Stimulated activated CD8-positive, alpha-beta memory T cell treated with anti-CD3 and anti-CD28 coated beads, Interleukin-4, amount 100 ng/mL, for 24 hours (primary cell): ENCODE measurements around the gene DARS1.
A peak's percentile ranks its signal among the peaks of the same experiment; 100 is the strongest.

Experiments
- DNase-seq: peaks from one replicate; pipeline ENCODE4 v3.0.0-alpha.2; 2020; ENCODE audit warnings: low read depth

Gene DARS1

DNA sequence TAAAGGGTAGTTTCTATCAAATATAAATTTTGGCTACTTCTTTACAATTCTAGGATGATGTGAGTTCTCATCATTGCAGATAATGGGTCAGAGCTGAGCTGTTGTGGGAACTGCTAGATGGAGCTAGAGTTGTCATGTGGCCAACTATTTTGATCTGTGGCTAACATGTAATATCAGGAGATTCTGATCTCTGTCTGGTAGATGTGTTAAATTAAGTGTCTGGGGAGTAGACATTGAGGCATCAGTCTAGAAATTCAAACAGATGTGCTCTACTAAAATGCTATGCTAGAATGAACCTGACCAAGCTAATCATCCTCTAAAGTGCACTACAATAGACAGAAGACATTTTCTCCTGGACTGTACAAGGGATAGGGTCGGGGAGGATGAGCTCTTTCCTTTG lies 30.3 kb upstream of the DARS1 start:
- no peak for DNase-seq

DNA sequence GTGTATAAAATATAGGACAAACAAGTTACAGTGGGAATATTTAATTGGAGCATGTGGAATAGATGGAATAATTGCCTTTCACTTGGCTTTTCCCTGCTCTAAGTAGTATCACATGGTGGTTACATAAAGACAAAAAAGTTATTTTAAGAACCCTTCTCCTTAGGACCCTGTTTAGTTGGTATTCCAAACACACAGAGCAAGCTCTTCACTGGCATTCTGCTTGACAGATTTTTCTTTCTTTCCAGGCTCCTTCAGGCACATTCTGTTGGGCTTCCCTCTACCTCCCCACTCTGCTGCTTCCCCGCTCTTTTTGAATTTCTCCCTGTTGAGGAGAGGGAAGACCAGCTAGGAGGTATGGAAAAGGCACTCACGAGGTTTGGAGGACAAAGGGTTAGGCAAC lies 29.0 kb upstream of the DARS1 start:
- DNase-seq, result no peak

DNA sequence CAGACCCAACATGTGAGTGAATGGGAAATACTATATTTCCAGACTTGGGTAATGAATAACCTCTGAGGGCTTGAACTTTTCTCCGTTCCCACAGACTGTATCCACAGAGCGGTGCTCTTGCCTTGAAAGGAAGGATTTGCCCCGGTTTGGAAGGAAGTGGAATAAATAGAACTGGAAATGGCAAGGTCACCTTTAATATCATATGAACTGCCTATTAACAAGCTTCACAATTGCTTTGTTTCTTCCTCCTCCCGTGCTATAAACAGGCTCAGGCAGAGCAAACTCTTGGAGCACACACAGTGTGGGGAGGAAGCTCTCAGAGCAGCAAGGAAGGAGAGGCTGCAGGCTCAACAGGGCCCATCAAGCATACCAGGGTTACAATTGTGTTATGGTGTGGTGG lies 28.5 kb upstream of the DARS1 start:
- DNase-seq, result no peak

DNA sequence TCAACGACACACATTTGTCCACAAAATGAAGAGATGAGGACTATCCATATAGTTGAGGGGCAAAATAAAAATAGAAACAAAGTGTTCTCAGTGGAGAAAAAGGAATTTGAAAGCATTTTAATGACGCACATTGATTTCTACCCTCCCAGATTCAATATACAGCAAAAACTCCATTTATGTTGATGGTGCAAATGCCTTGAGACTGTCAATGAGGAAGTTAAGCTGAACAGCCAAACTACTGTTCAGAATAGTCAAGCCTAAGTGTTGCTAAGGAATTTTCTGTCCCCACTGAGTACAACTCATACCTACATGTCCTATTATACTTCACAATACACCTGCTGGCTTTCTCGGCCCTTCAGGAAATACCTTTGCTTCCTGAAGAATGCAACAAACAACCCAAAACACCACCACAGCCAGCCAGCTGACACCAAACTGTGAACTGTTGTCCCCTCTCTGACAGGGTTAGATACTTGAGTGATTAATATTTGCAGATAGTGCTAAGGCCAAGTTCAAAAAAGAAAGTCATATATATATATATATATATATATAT lies 27.8 kb upstream of the DARS1 start:
- DNase-seq, result no peak

DNA sequence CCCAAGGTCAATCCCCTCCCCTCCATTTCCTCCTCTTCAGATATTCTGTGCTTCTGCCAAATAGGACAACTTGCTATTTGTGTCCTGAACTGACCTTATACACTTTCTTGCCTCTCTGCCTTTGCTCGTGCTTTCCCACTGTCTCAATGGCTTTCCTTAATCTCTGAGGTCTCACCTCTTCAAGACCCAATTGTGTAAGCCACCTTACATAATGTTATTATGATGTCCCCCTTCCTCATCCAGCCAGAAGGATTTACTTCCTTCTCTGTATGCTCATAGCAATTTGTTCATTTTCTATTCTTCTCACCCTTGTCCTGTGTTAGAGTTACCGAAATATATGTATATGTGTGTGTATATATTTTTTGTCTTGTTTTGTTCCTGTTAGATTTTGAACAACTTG lies 26.9 kb upstream of the DARS1 start:
- DNase-seq, result no peak

DNA sequence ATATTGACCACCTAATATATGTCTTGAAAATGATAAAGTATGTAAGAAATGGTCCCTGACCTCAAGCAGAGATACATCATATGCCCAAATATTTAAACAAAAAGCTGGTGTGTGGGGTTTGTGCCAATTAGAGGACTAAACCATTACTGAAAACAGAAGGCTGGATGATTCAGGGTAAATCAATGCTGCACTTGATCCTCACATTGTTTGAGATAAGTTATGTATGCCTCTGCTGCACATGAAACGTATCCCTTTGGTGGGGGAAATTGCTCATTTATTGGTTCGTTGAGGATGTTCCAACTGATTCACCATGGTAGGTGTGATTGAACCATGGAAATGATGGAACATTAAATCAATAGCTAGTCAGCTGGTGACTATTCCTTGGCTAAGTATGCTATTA lies 24.7 kb upstream of the DARS1 start:
- no peak for DNase-seq

DNA sequence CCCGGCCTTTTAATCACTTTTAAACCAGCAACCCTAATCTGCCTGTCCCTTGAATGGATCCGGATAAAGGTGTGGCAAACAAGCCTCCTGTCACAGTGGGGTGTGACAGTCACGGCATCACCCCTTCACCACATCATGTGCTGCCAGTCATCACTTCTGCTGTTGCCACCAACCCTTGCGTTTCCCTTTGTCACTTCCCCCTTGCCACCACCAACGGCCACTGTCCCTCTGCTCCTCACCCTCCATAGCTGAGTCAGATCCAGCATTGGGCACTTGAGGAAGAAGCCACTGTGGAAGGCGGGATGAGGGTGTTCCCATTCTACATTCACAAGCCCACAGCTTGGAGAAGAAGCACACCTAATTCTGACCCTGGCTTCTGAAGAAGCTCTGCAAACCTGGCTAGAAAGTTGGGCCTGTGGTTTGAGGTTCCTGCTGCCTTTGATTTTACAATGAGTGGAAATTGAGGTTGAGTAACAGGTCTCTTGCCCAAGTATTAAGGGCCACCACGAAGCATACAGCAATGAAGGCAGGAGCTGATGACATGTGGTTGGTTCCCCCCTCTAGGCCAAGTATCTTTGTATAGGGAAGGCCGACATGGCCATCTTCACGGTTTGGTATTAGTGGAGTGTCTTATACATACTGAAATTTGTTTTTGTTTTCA lies 22.9 kb upstream of the DARS1 start:
- DNase-seq, result peak; percentile 39

- no peak for DNase-seq
These were observed 21.2 kb upstream of the DARS1 start for GRCh38 chr2:136006658-136007057.

GRCh38 chr2:136005462-136006196 lies 20.2 kb upstream of the DARS1 start:
- no peak for DNase-seq

- DNase-seq, result no peak
These were observed 19.5 kb upstream of the DARS1 start for GRCh38 chr2:136004965-136005364.

DNA sequence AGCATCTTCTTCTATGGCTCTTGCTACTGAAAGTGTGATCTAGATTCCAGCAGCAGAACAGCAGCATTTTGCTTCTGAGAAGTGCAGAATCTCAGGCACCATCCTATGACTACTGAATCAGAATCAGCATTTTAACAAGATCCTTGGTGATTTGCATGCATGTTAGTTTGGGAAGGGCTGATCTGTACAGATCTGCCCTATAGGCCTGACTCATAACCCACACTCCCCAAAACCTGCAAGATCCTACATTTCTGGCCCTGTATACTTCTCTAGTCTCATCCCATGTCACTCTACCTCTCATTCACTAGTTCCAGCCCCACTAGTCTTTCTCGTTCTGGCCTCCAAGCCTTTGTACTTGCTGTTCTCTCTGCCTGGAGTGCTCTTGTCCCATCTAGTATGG lies 15.7 kb upstream of the DARS1 start:
- DNase-seq, result no peak

DNA sequence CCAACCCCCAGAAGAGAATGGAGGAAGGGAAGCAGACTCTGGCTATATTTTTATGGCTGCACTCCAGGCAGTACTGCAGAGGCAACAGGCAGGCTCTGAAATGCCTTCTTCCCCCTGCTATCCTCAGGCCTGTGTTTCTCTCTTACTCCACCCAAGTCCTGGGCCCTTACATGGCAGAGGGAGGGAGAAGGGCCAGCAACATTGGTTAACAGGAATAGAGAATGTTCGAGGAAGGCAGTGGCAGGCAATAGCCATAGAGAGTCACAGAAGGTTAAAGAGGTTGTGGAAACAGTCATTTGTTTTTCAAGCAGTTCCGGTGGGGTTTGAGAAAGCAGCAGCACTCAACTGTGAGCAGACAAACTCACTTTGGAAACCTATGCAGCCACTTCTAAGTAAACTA lies 15.1 kb upstream of the DARS1 start:
- no peak for DNase-seq

- DNase-seq, result no peak
These were observed 14.5 kb upstream of the DARS1 start for GRCh38 chr2:135999899-136000298.

DNA sequence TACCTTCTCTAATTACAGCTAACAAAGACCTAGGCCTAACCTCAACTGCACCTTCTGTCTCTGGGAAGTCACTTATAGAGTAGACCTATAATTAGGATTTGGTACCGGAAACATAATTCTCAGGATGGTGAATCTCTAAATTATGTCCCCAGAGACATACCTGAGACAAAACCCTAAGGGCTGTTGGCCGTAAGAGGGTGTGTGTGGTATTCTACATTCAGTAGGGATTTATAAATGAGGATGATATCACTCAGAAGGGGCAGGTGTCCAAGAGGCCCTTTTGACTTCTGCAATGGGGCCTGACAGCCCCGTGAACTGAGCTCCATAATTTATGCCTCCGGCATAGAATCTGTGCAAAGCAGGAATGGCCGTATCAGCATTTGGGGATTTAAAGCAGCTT lies 13.5 kb upstream of the DARS1 start:
- no peak for DNase-seq

DNA sequence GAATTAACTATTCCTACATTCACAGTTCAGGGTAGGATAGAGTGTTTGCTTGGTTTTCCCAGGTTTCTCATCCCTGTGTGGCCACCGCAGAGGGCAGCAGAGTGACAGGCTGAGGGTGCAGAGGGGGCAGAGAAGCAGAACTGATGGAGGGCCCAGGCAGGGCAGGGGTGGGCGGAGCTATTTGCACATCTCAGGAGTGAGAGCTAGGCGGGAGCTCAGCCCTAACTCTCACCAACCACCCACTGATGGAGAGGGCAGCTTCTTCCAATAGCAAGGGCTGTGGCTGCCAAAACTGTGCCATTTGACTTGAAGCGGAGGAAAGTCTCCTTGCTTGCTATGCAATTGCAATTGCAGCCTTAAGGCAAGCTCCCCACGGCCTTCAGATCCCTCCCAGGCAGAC lies 12.0 kb upstream of the DARS1 start:
- DNase-seq, result peak; percentile 2

DNA sequence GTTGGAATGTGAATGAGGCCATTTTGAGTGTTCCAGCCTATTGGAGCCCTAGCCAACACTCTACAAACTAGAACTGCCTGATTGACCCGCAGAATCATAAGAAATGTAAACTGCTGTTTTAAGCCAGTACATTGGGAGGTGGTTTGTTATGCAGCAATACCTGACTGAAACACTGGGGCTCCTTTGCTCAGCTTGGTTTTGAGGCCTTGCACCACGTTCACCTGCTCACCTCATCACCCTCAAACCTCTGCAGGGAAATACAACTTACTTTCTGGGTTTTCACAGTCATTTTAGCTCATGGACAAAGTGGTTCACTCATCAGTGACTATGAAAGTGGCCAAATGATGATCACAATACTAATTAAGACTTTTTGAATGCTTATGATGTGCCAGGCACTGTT lies 10.9 kb upstream of the DARS1 start:
- no peak for DNase-seq

- DNase-seq, result no peak
These were observed 8.9 kb upstream of the DARS1 start for GRCh38 chr2:135994281-135994680.

GRCh38 chr2:135993421-135993820 lies 8.0 kb upstream of the DARS1 start:
- no peak for DNase-seq

GRCh38 chr2:135991861-135992260 lies 6.4 kb upstream of the DARS1 start:
- DNase-seq, result no peak

- no peak for DNase-seq
These were observed 2.0 kb upstream of the DARS1 start for GRCh38 chr2:135987441-135987840.

DNA sequence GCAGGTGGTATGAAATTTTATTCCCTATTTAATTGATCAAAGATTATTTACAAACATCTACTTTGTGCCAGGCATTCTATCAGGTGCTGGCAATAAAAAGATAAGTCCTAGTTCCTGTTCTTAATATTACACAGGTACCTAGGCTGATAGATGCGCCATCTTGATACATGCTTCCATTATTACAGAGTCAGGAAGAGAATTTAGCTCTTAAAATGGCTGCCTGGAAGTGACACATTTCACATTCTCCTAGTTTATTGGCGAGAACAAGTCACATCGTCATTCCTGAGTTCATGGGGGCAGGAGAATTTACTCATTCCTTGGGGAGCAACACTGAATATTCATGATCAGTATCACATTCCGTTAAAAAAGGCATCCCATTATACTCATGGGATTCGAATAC lies 1.1 kb upstream of the DARS1 start:
- DNase-seq, result no peak

- DNase-seq, result peak; percentile 70
These were observed 484 bp upstream of the DARS1 start for GRCh38 chr2:135985826-135986393.
